B cell (primary cell): ENCODE results near the gene CRY2. TPM values are rescaled to one million over a fixed set of nuclear protein-coding genes. Genes with fewer than 3 reads are reported as not detected.

ENCODE experiments used
- ATAC-seq: fragments of 200-7000 bp; cut with Tn5 transposase; one replicate; pipeline ENCODE4 v1.10.0; 2021; ENCODE audit warnings: low read depth, mild to moderate bottlenecking, moderate number of reproducible peaks, moderate library complexity
- CTCF ChIA-PET: fragments of 350-600 bp; sonication (Branson Sonifier 250); formaldehyde crosslinking; loops from one replicate; lab custom pipeline; 2021; ENCODE audit warnings: antibody characterized with exemption, inconsistent platforms; lab: Charles Lee
- POLR2A ChIA-PET: fragments of 350-600 bp; sonication (Branson Sonifier 250); formaldehyde crosslinking; loops from one replicate; lab custom pipeline; 2021; ENCODE audit warnings: antibody characterized with exemption; lab: Charles Lee
- DNase-seq: peaks from one replicate; pipeline ENCODE4 v3.0.0; 2013
- H2AFZ ChIP-seq: 2 replicates; pipeline ENCODE4 v1.6.1; 2012; ENCODE audit warnings: mild to moderate bottlenecking, low read depth, low read length; ENCODE audit not compliant: insufficient read depth, poor library complexity, severe bottlenecking
- H3K27ac ChIP-seq, 2 donors: 1 replicate in 1 of 2; 2 replicates in 1 of 2; pipeline ENCODE4 v1.5.1; 2012 to 2013; ENCODE audit warnings: low read length in 2 of 2, mild to moderate bottlenecking in 2 of 2, moderate library complexity in 1 of 2
- H3K27me3 ChIP-seq, 4 experiments: fragments of 200-600 bp in 1 of 4; sonication (generic) in 1 of 4; replicated peaks in 1 of 4; 1 replicate in 2 of 4; 2 replicates in 2 of 4; pipeline versions ENCODE4 v1.6.1 to v1.7.0; 2013 to 2016; ENCODE audit warnings: low read length in 3 of 4, mild to moderate bottlenecking in 2 of 4, mixed read lengths in 1 of 4, moderate library complexity in 1 of 4; ENCODE audit not compliant: insufficient read depth in 4 of 4, control insufficient read depth in 3 of 4; ENCODE audit errors: control extremely low read depth in 1 of 4
- H3K36me3 ChIP-seq, 2 experiments: replicated peaks in 1 of 2; 1 replicate in 1 of 2; 2 replicates in 1 of 2; pipeline versions ENCODE4 v1.6.1 to v1.7.1; 2013; ENCODE audit warnings: low read length in 1 of 2; ENCODE audit not compliant: insufficient read depth in 2 of 2, control insufficient read depth in 1 of 2; ENCODE audit errors: control extremely low read depth in 1 of 2, extremely low read depth in 1 of 2
- H3K4me1 ChIP-seq, 2 donors: fragments of 200-600 bp in 1 of 2; sonication (generic) in 1 of 2; 1 replicate in 1 of 2; 2 replicates in 1 of 2; pipeline versions ENCODE4 v1.5.1 to v1.6.1; 2013 to 2017; ENCODE audit warnings: low read length in 2 of 2; ENCODE audit not compliant: control insufficient read depth in 2 of 2, insufficient read depth in 2 of 2
- H3K4me2 ChIP-seq: replicated peaks from 2 replicates; pipeline ENCODE3; 2012; ENCODE audit warnings: mild to moderate bottlenecking, low read depth, low read length; ENCODE audit not compliant: poor library complexity, severe bottlenecking
- H3K4me3 ChIP-seq, 5 experiments: fragments of 200-600 bp in 1 of 5; sonication (generic) in 1 of 5; 1 replicate in 3 of 5; 2 replicates in 2 of 5; pipeline versions ENCODE4 v1.5.1 to v1.7.0; 2011 to 2016; ENCODE audit warnings: low read length in 4 of 5, mild to moderate bottlenecking in 4 of 5, low read depth in 2 of 5, control low read depth in 1 of 5, moderate library complexity in 1 of 5; ENCODE audit not compliant: insufficient read depth in 1 of 5; ENCODE audit errors: control extremely low read depth in 1 of 5, extremely low read depth in 1 of 5
- H3K79me2 ChIP-seq: fragments of 200-600 bp; sonication (generic); one replicate; pipeline ENCODE4 v1.6.0; 2016; ENCODE audit warnings: low read length; ENCODE audit not compliant: control insufficient read depth, insufficient read depth
- H3K9ac ChIP-seq: fragments of 200-600 bp; sonication (generic); 2 replicates; pipeline ENCODE4 v1.6.1; 2017; ENCODE audit warnings: mild to moderate bottlenecking, low read length, moderate library complexity
- H3K9me3 ChIP-seq, 3 donors: one replicate each; pipeline versions ENCODE4 v1.6.1 to v1.7.1; 2013; ENCODE audit warnings: low read length in 2 of 3; ENCODE audit not compliant: control insufficient read depth in 2 of 3, insufficient read depth in 1 of 3; ENCODE audit errors: control extremely low read depth in 1 of 3
- H4K20me1 ChIP-seq: 2 replicates; pipeline ENCODE4 v1.6.0; 2012; ENCODE audit warnings: mild to moderate bottlenecking, low read length; ENCODE audit not compliant: insufficient read depth, control insufficient read depth, poor library complexity, severe bottlenecking
- H3K27ac Mint-ChIP-seq: one replicate; pipeline ENCODE4 v1.8.0; 2021; ENCODE audit warnings: mixed read lengths
- H3K27me3 Mint-ChIP-seq: one replicate; pipeline ENCODE4 v1.8.0; 2021; ENCODE audit warnings: mixed read lengths
- H3K4me1 Mint-ChIP-seq: one replicate; pipeline ENCODE4 v1.8.0; 2021; ENCODE audit warnings: mixed read lengths
- H3K4me3 Mint-ChIP-seq: one replicate; pipeline ENCODE4 v1.8.0; 2021; ENCODE audit warnings: mixed read lengths
- H3K9me3 Mint-ChIP-seq: one replicate; pipeline ENCODE4 v1.8.0; 2022; ENCODE audit warnings: mixed read lengths; ENCODE audit not compliant: insufficient read depth
- EZH2 ChIP-seq: IDR thresholded peaks from 2 replicates; pipeline ENCODE4 v1.6.1; 2012; ENCODE audit warnings: borderline replicate concordance, low read depth, mild to moderate bottlenecking, moderate library complexity, low read length; ENCODE audit not compliant: insufficient read depth, poor library complexity, severe bottlenecking
- WGBS: methylation state at CpG from one replicate; pipeline ENCODE4 v1.1.5; 2013; ENCODE audit warnings: missing lambda C conversion rate; ENCODE audit not compliant: insufficient coverage; 5-methylcytosine and 5-hydroxymethylcytosine counted together
- intact Hi-C: fragments of 100-400 bp; cut with micrococcal nuclease; formaldehyde crosslinking; loops from one replicate; pipeline ENCODE4 v1.10.0; 2022
- polyA plus RNA-seq: library from polyadenylated mRNA; depleted of rRNA; stranded (reverse); fragments of >200 nt; gene quantifications from 2 replicates; pipeline ENCODE4 v1.2.3, GENCODE V29; 2012
- total RNA-seq, 2 donors: library from RNA; stranded (reverse); fragments of 120-200 nt in 1 of 2; gene quantifications; 1 replicate in 1 of 2; 2 replicates in 1 of 2; pipeline versions ENCODE4 v1.2.3 to v1.2.4, GENCODE V29; 2013 to 2022
- TF ChIP-seq, protein P1 (sequence below): fragments of 200-600 bp; IDR thresholded peaks from one replicate; pipeline ENCODE4 v1.8.0; 2022; ENCODE audit warnings: antibody characterized with exemption, mild to moderate bottlenecking

Gene CRY2
- total and polyA plus RNA-seq, 2 donors (not counting 1 experiment from before 2014, with no cell fraction given) = 20.4 to 65.1 TPM

DNA sequence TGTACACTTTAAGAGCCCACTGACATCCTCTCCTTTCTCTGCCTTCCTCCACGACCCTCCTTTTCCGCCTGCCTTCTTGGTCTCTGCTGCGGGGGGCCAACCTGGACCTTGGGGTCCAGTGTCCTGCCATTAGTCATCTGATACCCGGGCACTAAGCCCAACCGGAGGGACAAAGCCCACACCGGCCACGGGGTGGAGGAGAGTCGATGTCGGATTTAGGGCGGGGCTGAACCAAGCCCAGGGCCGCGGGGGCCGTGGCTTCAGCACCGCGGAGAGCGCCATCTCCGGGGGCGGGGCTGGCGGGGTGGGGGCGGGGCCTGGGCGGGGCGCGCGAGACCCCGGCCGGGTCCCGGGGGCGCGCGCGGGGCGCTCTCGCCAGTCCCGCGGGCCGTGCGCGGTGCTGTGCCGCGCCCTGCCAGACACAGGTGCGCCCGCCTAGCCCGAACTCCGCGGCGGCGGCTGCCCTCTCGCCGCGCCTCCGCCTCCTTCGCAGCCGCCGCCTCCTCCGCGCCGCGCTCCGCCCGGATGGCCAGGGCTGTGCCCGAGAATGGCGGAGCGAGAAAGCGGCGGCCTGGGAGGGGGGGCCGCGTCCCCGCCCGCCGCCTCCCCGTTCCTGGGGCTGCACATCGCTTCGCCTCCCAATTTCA lies 38.1 kb downstream of the CRY2 start, which contains the start of gene MAPK8IP1:
Gene MAPK8IP1, plus strand, starts transcription at position 378 of the 647 bp plus-strand sequence. Its CDS starts 170 bp downstream, at position 548.
- 3% methylated on average over 73 of the region's 73 CpGs for WGBS
- peak within 1 kb of the TSS; percentile 82 for H3K4me3 Mint-ChIP-seq
- Histone ChIP-seq H3K36me3 (peaks cover 0 to 10% of the 10 kb centered on the region in 2 experiments), H3K27me3 (peaks cover 0 to 13% (median 0%) of the 10 kb centered on the region in 4 experiments), H3K79me2 (no peaks in the 10 kb centered on the region), H3K9ac (peak within 1 kb of the TSS; percentile 63), H4K20me1 (peaks cover 21% of the 10 kb centered on the region), H3K4me2 (peak within 1 kb of the TSS; percentile 86), H3K27ac (no peak within 1 kb of the TSS), H3K4me3 (peak within 1 kb of the TSS in 4 of 5 experiments; percentile 32 to 59 (median 50)), H3K9me3 (no peaks in the 10 kb centered on the region), H3K4me1 (peaks cover 11 to 12% of the 10 kb centered on the region in 2 donors), H2AFZ (peak within 1 kb of the TSS; percentile 51)
- DNase-seq = peak; percentile 77
- intact Hi-C loops = loop anchor here (1.0 kb wide), 3 partner anchors 14 to 38 kb away; partner anchors contain the start of gene CRY2
- H3K4me1 Mint-ChIP-seq = peaks cover 12% of the 10 kb centered on the region
- ChIA-PET POLR2A (interaction anchor here (1.5 kb wide), 1 partner anchor 38 kb away, joined by 3 read pairs; the partner anchor contains the start of gene CRY2), CTCF (interaction anchor here (1.1 kb wide), 1 partner anchor 9 kb away, joined by 3 read pairs; no protein-coding TSS in a partner anchor)
- peak; percentile 91 for ATAC-seq
- no peaks in the 10 kb centered on the region for H3K27me3 Mint-ChIP-seq
- no peak for TF ChIP-seq EZH2
- TF ChIP-seq, protein P1, sequence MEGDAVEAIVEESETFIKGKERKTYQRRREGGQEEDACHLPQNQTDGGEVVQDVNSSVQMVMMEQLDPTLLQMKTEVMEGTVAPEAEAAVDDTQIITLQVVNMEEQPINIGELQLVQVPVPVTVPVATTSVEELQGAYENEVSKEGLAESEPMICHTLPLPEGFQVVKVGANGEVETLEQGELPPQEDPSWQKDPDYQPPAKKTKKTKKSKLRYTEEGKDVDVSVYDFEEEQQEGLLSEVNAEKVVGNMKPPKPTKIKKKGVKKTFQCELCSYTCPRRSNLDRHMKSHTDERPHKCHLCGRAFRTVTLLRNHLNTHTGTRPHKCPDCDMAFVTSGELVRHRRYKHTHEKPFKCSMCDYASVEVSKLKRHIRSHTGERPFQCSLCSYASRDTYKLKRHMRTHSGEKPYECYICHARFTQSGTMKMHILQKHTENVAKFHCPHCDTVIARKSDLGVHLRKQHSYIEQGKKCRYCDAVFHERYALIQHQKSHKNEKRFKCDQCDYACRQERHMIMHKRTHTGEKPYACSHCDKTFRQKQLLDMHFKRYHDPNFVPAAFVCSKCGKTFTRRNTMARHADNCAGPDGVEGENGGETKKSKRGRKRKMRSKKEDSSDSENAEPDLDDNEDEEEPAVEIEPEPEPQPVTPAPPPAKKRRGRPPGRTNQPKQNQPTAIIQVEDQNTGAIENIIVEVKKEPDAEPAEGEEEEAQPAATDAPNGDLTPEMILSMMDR = no peak
- peak within 1 kb of the TSS; percentile 77 for H3K27ac Mint-ChIP-seq
- no peaks in the 10 kb centered on the region for H3K9me3 Mint-ChIP-seq
